IMR-90 (cell line): ENCODE results near the gene REPS1. TPM values are rescaled to one million over a fixed set of nuclear protein-coding genes. Genes with fewer than 3 reads are reported as not detected.

Source experiments
- ATAC-seq: fragments of 200-7000 bp; cut with Tn5 transposase; 2 replicates; pipeline ENCODE4 v1.9.1; 2020; ENCODE audit warnings: low read depth, mild to moderate bottlenecking, moderate library complexity
- BruUV-seq: library from RNA; stranded (reverse); fragments of 400-500 nt; replicated peaks from 2 replicates; lab custom pipeline; 2021; lab: Mats Ljungman, UMichigan
- CTCF ChIA-PET: fragments of 300-600 bp; formaldehyde crosslinking; extraction: SDS; loops from one replicate; lab custom pipeline; 2021; ENCODE audit warnings: antibody characterized with exemption; lab: Yijun Ruan, JAX
- POLR2A ChIA-PET: fragments of 300-600 bp; sonication (Branson Sonifier 250); formaldehyde crosslinking; loops from one replicate; lab custom pipeline; 2022; ENCODE audit warnings: antibody characterized with exemption; ENCODE audit not compliant: unreplicated experiment; lab: Charles Lee
- DNase-seq: peaks from one replicate; pipeline ENCODE4 v3.0.0; 2013
- H2AFZ ChIP-seq: replicated peaks from 2 replicates; pipeline ENCODE3; 2013; ENCODE audit warnings: low read length, mild to moderate bottlenecking; ENCODE audit not compliant: poor library complexity
- H2AK5ac ChIP-seq: 2 replicates; pipeline ENCODE4 v1.6.1; 2013; ENCODE audit warnings: low read depth, low read length, inconsistent platforms
- H2AK9ac ChIP-seq: replicated peaks from 2 replicates; pipeline ENCODE3; 2013; ENCODE audit warnings: mild to moderate bottlenecking, low read depth, low read length, moderate library complexity; ENCODE audit not compliant: poor library complexity
- H2BK120ac ChIP-seq: 2 replicates; pipeline ENCODE4 v1.6.1; 2013; ENCODE audit warnings: low read depth, low read length, inconsistent platforms
- H2BK15ac ChIP-seq: 3 replicates; pipeline ENCODE4 v1.6.1; 2013; ENCODE audit warnings: low read depth, low read length, inconsistent platforms
- H2BK20ac ChIP-seq: 2 replicates; pipeline ENCODE4 v1.6.1; 2013; ENCODE audit warnings: low read depth, mild to moderate bottlenecking, inconsistent platforms, low read length, moderate library complexity
- H2BK5ac ChIP-seq: 2 replicates; pipeline ENCODE4 v1.6.1; 2013; ENCODE audit warnings: mild to moderate bottlenecking, low read depth, low read length, inconsistent platforms; ENCODE audit not compliant: poor library complexity, severe bottlenecking
- H3K14ac ChIP-seq: replicated peaks from 2 replicates; pipeline ENCODE4 v1.6.1; 2013; ENCODE audit warnings: low read depth, low read length, inconsistent platforms
- H3K18ac ChIP-seq: 2 replicates; pipeline ENCODE4 v1.6.1; 2013; ENCODE audit warnings: low read depth, low read length, control low read depth
- H3K23ac ChIP-seq: 2 replicates; pipeline ENCODE4 v1.6.1; 2013; ENCODE audit warnings: low read depth, low read length, inconsistent platforms
- H3K27ac ChIP-seq: 2 replicates; pipeline ENCODE4 v1.5.1; 2013; ENCODE audit warnings: mild to moderate bottlenecking, control low read depth, low read length; ENCODE audit not compliant: insufficient read depth
- H3K27me3 ChIP-seq: 2 replicates; pipeline ENCODE4 v1.6.1; 2013; ENCODE audit warnings: low read length; ENCODE audit not compliant: control insufficient read depth, insufficient read depth
- H3K36me3 ChIP-seq: 2 replicates; pipeline ENCODE4 v1.6.1; 2013; ENCODE audit warnings: low read length, mixed read lengths; ENCODE audit not compliant: control insufficient read depth, insufficient read depth
- H3K4ac ChIP-seq: 2 replicates; pipeline ENCODE4 v1.6.1; 2013; ENCODE audit warnings: low read depth, low read length, inconsistent platforms
- H3K4me1 ChIP-seq: 2 replicates; pipeline ENCODE4 v1.6.1; 2013; ENCODE audit warnings: low read length, mixed read lengths; ENCODE audit not compliant: control insufficient read depth, insufficient read depth
- H3K4me2 ChIP-seq: 2 replicates; pipeline ENCODE4 v1.6.1; 2013; ENCODE audit warnings: low read depth, mild to moderate bottlenecking, control low read depth, low read length, moderate library complexity
- H3K4me3 ChIP-seq: 2 replicates; pipeline ENCODE4 v1.5.1; 2013; ENCODE audit warnings: low read depth, mild to moderate bottlenecking, control low read depth, low read length, moderate library complexity; ENCODE audit not compliant: insufficient read depth
- H3K56ac ChIP-seq: 2 replicates; pipeline ENCODE4 v1.6.1; 2013; ENCODE audit warnings: low read length, inconsistent platforms; ENCODE audit not compliant: insufficient read depth; ENCODE audit errors: extremely low read depth
- H3K79me1 ChIP-seq, 2 experiments: 2 replicates each; pipeline ENCODE4 v1.6.1; 2013; ENCODE audit warnings: low read length in 2 of 2, inconsistent platforms in 1 of 2, low read depth in 1 of 2
- H3K9ac ChIP-seq: 2 replicates; pipeline ENCODE4 v1.6.1; 2013; ENCODE audit warnings: low read depth, low read length, control low read depth
- H3K9me1 ChIP-seq: 2 replicates; pipeline ENCODE4 v1.6.1; 2013; ENCODE audit warnings: low read length, inconsistent platforms; ENCODE audit not compliant: insufficient read depth
- H3K9me3 ChIP-seq: 2 replicates; pipeline ENCODE4 v1.6.1; 2013; ENCODE audit warnings: low read length; ENCODE audit not compliant: control insufficient read depth, insufficient read depth
- H4K20me1 ChIP-seq: 2 replicates; pipeline ENCODE4 v1.6.1; 2013; ENCODE audit warnings: low read length, inconsistent platforms; ENCODE audit not compliant: insufficient read depth
- H4K5ac ChIP-seq: 2 replicates; pipeline ENCODE4 v1.6.1; 2013; ENCODE audit warnings: mild to moderate bottlenecking, low read depth, low read length, control low read depth
- H4K8ac ChIP-seq, 2 experiments: 2 replicates each; pipeline ENCODE4 v1.6.1; 2013; ENCODE audit warnings: low read depth in 2 of 2, low read length in 2 of 2, control low read depth in 1 of 2, inconsistent platforms in 1 of 2
- H4K91ac ChIP-seq: 2 replicates; pipeline ENCODE4 v1.6.1; 2013; ENCODE audit warnings: low read depth, low read length, inconsistent platforms; ENCODE audit not compliant: insufficient read depth
- BHLHE40 ChIP-seq: fragments of 150-350 bp; IDR thresholded peaks from 2 replicates; pipeline ENCODE4 v1.6.1; 2016; ENCODE audit warnings: mild to moderate bottlenecking, low read depth, low read length
- CEBPB ChIP-seq: IDR thresholded peaks from 2 replicates; pipeline ENCODE4 v1.6.1; 2012; ENCODE audit warnings: low read depth, low read length, improper control_type of control experiment
- CHD1 ChIP-seq: IDR thresholded peaks from 2 replicates; pipeline ENCODE4 v1.6.1; 2012; ENCODE audit warnings: low read depth, low read length, improper control_type of control experiment
- CTCF ChIP-seq: conservative IDR thresholded peaks from 2 replicates; pipeline ENCODE4 v1.5.1; 2012; ENCODE audit warnings: mild to moderate bottlenecking, low read depth, low read length, improper control_type of control experiment
- ELK1 ChIP-seq: fragments of 150-350 bp; IDR thresholded peaks from 2 replicates; pipeline ENCODE4 v1.6.1; 2016; ENCODE audit warnings: low read depth, mild to moderate bottlenecking, low read length, moderate library complexity, borderline replicate concordance
- FOS ChIP-seq: fragments of 150-350 bp; IDR thresholded peaks from 2 replicates; pipeline ENCODE4 v1.6.1; 2016; ENCODE audit warnings: low read depth, low read length
- MAFK ChIP-seq: IDR thresholded peaks from 2 replicates; pipeline ENCODE4 v1.6.1; 2012; ENCODE audit warnings: low read depth, low read length, improper control_type of control experiment
- MAZ ChIP-seq: IDR thresholded peaks from 2 replicates; pipeline ENCODE4 v1.6.1; 2012; ENCODE audit warnings: low read depth, mild to moderate bottlenecking, low read length, improper control_type of control experiment, moderate library complexity, borderline replicate concordance
- NFE2L2 ChIP-seq: fragments of 150-350 bp; IDR thresholded peaks from 2 replicates; pipeline ENCODE4 v1.6.1; 2016; ENCODE audit warnings: low read depth, mild to moderate bottlenecking, low read length
- POLR2A ChIP-seq: IDR thresholded peaks from 2 replicates; pipeline ENCODE4 v1.6.1; 2012; ENCODE audit warnings: mild to moderate bottlenecking, low read depth, low read length
- RAD21 ChIP-seq: IDR thresholded peaks from 2 replicates; pipeline ENCODE4 v1.6.1; 2012; ENCODE audit warnings: low read length, improper control_type of control experiment
- RCOR1 ChIP-seq: IDR thresholded peaks from 2 replicates; pipeline ENCODE4 v1.6.1; 2012; ENCODE audit warnings: mild to moderate bottlenecking, low read length, improper control_type of control experiment; ENCODE audit not compliant: insufficient replicate concordance
- SMC3 ChIP-seq: fragments of 150-350 bp; IDR thresholded peaks from 2 replicates; pipeline ENCODE4 v1.6.1; 2016; ENCODE audit warnings: low read depth, mild to moderate bottlenecking, antibody characterized with exemption, low read length, moderate library complexity
- USF2 ChIP-seq: fragments of 150-350 bp; IDR thresholded peaks from 2 replicates; pipeline ENCODE4 v1.6.1; 2017; ENCODE audit warnings: mild to moderate bottlenecking, antibody characterized with exemption, low read length, low read depth
- WGBS, 2 experiments: methylation state at CpG; one replicate each; pipeline versions ENCODE4 v1.1.5 to v1.1.7; 2013; ENCODE audit warnings: missing lambda C conversion rate in 2 of 2; ENCODE audit not compliant: insufficient read length in 1 of 2; ENCODE audit errors: extremely low coverage in 2 of 2; 5-methylcytosine and 5-hydroxymethylcytosine counted together
- dilution Hi-C: fragments of 300-500 bp; cut with HindIII; formaldehyde crosslinking; loops from one replicate; pipeline ENCODE4 v1.14.3; 2018; ENCODE audit warnings: low sequenced_read_pairs; ENCODE audit not compliant: unreplicated experiment
- in situ Hi-C: fragments of 300-500 bp; cut with MboI; formaldehyde crosslinking; loops from 3 replicates; pipeline ENCODE4 v1.14.3; 2019; ENCODE audit warnings: low sequenced_read_pairs, inconsistent platforms, mixed read lengths
- intact Hi-C: fragments of 100-400 bp; cut with micrococcal nuclease; formaldehyde crosslinking; loops from 2 replicates; pipeline ENCODE4 v1.10.0; 2022
- polyA plus RNA-seq, 3 experiments: library from polyadenylated mRNA; depleted of rRNA; stranded (reverse); fragments of >200 nt; gene quantifications; 2 replicates each; pipeline ENCODE4 v1.2.3, GENCODE V29; 2012; ENCODE audit warnings: low replicate concordance in 1 of 3
- total RNA-seq: library from RNA; depleted of rRNA; stranded (reverse); fragments of >200 nt; gene quantifications from 2 replicates; pipeline ENCODE4 v1.2.3, GENCODE V29; 2012

The REPS1 gene
- total and polyA plus RNA-seq, 2 of the 4 experiments (the other 2 are of a cell fraction): 21.9 to 24.2 TPM

- dilution Hi-C loops: no loop called here
- TF ChIP-seq MAZ (no peak), CEBPB (no peak), BHLHE40 (no peak), FOS (no peak), POLR2A (no peak), ELK1 (no peak), CTCF (no peak), USF2 (no peak), NFE2L2 (no peak), MAFK (no peak), CHD1 (no peak), RCOR1 (no peak), SMC3 (no peak), RAD21 (no peak)
Measured at GRCh38 chr6:138989098-138989983, 1.3 kb upstream of the REPS1 start.

More at GRCh38 chr6:138989098-138989983, 1.3 kb upstream of the REPS1 start:
- POLR2A ChIA-PET: no interaction called here
- Histone ChIP-seq H3K4me2 (no peak overlapping the region), H3K9me3 (no peaks in the 10 kb centered on the region), H3K27me3 (peaks cover 4% of the 10 kb centered on the region; the same call in 1 of the 2 replicates), H3K9me1 (no peaks in the 10 kb centered on the region), H3K27ac (no peak overlapping the region), H2BK20ac (no peak overlapping the region), H2AK9ac (no peak overlapping the region), H3K4me3 (no peak overlapping the region), H2BK120ac (no peak overlapping the region), H3K56ac (no peak overlapping the region), H3K36me3 (no peaks in the 10 kb centered on the region), H2BK5ac (no peak overlapping the region), H4K20me1 (peaks cover 3% of the 10 kb centered on the region; the same call in 1 of the 2 replicates), H4K91ac (no peak overlapping the region), H2AFZ (no peak overlapping the region), H2AK5ac (no peak overlapping the region), H3K4ac (no peak overlapping the region), H3K4me1 (peaks cover 2% of the 10 kb centered on the region; the same call in 1 of the 2 replicates), H3K14ac (no peak overlapping the region), H3K18ac (no peak overlapping the region), H3K23ac (no peak overlapping the region), H3K79me1 (peaks cover 17 to 20% of the 10 kb centered on the region in 2 experiments), H2BK15ac (no peak overlapping the region), H3K9ac (no peak overlapping the region), H4K8ac (no peak overlapping the region), H4K5ac (no peak overlapping the region)
- ATAC-seq (no peak), DNase-seq (no peak)
- in situ Hi-C loops (loop anchor here (5.0 to 10.0 kb wide), 2 partner anchors 172 to 875 kb away; no protein-coding TSS in a partner anchor), intact Hi-C loops (loop anchor here (2.0 to 5.0 kb wide), 3 partner anchors 375 to 872 kb away; no protein-coding TSS in a partner anchor)
- CTCF ChIA-PET: interaction anchor here (0.7 to 1.4 kb wide), 3 partner anchors 15 to 325 kb away, joined by 3 to 5 read pairs (median 3); no protein-coding TSS in a partner anchor
- BruUV-seq: no TSS peak
- WGBS, 2 experiments: 84% methylated on average over 3 of the region's 5 CpGs; no CpG with 5 or more reads in 1 of the 2 experiments
